RWPE1 (cell line): Measurements from ENCODE around the gene CCNE1.

Experiments
- CTCF ChIA-PET: fragments of 350-600 bp; sonication (Branson Sonifier 250); formaldehyde crosslinking; extraction: SDS; loops from one replicate; lab custom pipeline; 2021; lab: Yijun Ruan, JAX
- POLR2A ChIA-PET: fragments of 400-600 bp; formaldehyde crosslinking; extraction: SDS; loops from one replicate; lab custom pipeline; 2020; ENCODE audit warnings: antibody characterized with exemption; ENCODE audit not compliant: low non-redundant PET; lab: Yijun Ruan, JAX
- DNase-seq: peaks from one replicate; pipeline ENCODE4 v3.0.0; 2012; ENCODE audit warnings: low spot score
- H3K27ac ChIP-seq: fragments of 450-650 bp; 2 replicates; pipeline ENCODE4 v1.5.1; 2017
- TF ChIP-seq, protein P1 (sequence below): fragments of 450-650 bp; conservative IDR thresholded peaks from 2 replicates; pipeline ENCODE4 v1.5.1; 2017; ENCODE audit warnings: low read depth, mild to moderate bottlenecking

The CCNE1 gene

DNA sequence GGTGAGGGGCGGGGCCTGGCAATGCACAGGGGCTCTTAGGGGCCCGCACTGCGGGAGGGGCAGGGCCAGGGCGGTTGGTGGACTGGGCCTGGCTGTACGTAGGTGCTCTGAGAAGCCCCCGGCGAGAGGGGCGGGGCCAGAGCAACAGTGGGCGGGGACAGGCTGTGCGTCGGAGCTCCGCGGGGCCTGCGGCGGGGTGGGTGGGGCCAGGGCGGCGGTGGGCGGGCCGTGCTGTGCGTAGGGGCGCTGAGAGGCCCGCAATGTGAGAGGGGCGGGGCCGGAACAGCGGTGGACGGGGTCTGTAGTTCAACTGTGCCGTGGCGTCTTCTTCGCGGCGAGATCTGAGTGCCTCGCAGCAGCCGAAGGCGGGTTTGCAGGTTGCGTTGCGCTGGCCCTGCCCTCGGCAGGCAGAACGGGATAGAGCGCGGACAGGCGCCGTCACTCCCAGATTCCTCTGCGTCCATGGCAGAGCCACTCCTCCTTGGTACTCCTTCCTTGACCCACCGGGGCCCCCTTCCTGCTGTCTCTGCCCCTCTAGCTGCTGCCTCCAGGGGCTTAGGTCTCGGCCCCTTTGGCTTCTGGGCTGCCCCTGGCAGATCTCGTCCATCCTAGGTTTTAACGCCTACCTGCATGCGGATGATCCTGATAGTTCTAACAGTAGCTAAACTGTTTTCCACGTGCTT lies 33.2 kb downstream of the CCNE1 start:
- H3K27ac ChIP-seq, result peak overlapping the region; percentile 91
- TF ChIP-seq, protein P1, sequence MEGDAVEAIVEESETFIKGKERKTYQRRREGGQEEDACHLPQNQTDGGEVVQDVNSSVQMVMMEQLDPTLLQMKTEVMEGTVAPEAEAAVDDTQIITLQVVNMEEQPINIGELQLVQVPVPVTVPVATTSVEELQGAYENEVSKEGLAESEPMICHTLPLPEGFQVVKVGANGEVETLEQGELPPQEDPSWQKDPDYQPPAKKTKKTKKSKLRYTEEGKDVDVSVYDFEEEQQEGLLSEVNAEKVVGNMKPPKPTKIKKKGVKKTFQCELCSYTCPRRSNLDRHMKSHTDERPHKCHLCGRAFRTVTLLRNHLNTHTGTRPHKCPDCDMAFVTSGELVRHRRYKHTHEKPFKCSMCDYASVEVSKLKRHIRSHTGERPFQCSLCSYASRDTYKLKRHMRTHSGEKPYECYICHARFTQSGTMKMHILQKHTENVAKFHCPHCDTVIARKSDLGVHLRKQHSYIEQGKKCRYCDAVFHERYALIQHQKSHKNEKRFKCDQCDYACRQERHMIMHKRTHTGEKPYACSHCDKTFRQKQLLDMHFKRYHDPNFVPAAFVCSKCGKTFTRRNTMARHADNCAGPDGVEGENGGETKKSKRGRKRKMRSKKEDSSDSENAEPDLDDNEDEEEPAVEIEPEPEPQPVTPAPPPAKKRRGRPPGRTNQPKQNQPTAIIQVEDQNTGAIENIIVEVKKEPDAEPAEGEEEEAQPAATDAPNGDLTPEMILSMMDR, result no peak
- POLR2A ChIA-PET, result interaction anchor here (1.1 kb wide), 1 partner anchor 129 kb away, joined by 5 read pairs; no protein-coding TSS in a partner anchor
- DNase-seq, result peak; percentile 88
- CTCF ChIA-PET, result no interaction called here

DNA sequence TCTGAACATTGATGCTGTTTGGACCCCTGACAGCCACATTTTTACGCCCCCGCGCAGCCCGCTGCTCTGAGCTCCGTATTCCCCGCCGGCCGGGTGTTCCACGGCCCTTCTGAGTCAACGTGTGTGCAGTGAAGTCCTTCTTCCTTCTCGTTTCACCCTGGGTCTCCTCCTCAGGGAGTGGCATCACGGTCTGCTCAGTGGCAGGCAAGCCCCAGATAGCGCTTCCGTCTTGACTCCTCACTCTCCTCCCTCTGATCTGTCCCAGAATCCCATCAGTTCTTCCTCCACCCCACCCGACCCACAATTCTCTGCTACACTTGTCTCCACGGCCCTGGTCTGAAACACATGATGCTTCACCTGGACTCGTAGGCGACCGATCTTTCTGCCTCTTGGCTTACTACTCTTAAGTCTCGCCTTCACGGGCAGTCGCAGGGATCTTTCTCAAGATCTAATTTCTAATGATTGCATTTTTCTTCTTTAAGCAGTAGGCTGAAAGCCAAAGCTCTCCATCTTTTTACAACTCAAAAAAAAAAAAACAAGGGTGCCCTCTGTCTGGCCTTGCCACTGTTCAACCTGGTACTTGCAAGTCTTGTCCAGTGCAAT lies 33.9 kb downstream of the CCNE1 start:
- ChIA-PET POLR2A (no interaction called here), CTCF (no interaction called here)
- H3K27ac ChIP-seq, result peak overlapping the region; percentile 91
- TF ChIP-seq, protein P1, result no peak
- no peak for DNase-seq

DNA sequence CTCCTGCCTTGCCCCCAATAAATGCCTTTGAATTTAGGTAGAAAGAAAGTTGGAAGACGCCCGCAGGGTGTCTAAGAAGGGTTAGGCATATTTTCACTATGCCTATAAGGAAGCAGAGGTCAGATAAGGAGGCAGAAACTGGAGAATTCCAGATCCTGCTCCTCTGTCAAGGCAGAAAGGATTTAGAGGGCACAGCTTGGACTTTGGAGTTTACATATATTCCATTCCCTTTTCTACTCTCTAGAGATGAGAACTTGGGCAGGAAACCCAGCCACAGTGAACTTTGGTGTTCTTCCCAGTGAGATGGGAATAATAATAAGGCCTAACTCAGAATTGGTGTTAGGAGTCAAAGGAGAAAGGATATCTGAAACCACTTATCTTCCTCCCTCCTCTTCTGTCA lies 37.4 kb downstream of the CCNE1 start:
- DNase-seq, result no peak
- CTCF ChIA-PET, result no interaction called here
- H3K27ac ChIP-seq, result no peak overlapping the region
- POLR2A ChIA-PET, result no interaction called here
- TF ChIP-seq, protein P1, result no peak

DNA sequence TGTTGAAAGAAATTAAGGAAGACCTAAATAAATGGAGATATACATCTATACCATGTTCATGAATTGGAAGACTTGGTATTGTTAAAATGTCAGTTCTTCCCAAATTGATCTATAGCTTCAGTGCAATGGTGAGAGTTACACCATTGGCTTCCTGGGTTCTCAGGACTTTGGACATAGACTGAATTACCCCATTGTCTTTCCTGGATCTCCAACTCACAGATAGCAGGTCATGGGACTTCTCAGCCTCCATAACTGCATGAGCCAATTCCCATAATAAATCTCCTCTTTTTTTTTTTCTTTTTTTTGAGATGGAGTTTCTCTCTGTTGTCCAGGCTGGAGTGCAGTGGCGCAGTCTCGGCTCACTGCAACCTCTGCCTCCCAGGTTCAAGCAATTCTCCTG lies 38.7 kb downstream of the CCNE1 start:
- TF ChIP-seq, protein P1, result no peak
- no peak overlapping the region for H3K27ac ChIP-seq
- no peak for DNase-seq
- POLR2A ChIA-PET, result no interaction called here
- CTCF ChIA-PET, result no interaction called here

DNA sequence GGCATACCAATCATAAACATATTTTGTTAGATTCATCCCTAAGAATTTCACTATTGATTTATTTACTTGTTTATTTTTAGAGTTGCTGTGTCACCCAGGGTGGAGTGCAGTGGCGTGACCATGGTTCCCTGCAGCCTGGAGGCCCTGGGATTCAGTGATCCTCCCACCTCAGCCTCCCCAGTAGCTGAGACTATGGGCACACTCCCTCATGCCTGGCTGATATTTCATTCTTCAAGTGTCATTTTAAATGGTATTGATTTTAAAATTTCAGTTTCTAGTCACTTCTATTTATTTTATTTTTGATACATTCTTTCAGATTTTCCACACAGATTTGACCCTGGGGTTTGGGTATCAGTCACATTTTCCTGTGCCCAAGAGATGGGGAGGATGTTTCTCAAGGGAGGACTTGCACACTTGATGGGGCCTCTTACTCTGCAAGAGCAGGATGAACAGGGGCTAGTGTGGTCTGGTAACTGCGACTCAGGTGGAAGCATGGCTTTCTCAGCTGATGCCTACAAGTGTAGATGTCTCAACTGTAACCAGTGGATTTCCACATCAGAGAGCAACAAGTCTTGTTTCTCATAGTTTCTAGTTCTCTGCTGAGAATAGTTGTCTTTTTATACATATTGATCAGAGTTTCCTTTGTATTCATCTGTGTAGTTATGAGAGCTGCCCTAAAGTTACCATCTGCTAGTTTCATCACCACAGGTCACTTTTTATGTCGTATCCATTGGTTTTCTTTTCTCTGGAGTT lies 40.2 kb downstream of the CCNE1 start:
- ChIA-PET CTCF (no interaction called here), POLR2A (no interaction called here)
- TF ChIP-seq, protein P1, result no peak
- DNase-seq, result no peak
- no peak overlapping the region for H3K27ac ChIP-seq

DNA sequence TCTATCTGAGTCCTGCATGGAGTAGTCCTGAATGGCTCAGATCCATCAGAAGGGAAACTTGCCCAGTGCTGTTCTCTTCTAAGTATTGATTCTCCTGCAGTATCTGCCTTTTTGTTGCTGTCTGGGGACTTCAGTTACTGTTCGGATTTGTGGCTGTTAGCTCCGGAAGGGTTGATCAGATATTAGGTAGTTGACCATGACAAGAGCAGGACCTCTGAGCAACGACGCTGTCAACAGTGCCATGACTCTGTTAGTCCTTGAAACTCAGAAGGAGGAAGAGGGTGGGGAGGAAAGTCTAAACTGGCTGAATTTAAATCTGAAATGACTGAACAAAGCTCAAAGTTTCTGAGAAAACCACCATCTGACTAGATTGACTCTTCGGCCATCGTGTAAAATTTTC lies 42.2 kb downstream of the CCNE1 start:
- TF ChIP-seq, protein P1, result no peak
- H3K27ac ChIP-seq, result no peak overlapping the region
- ChIA-PET CTCF (no interaction called here), POLR2A (no interaction called here)
- DNase-seq, result no peak
